ENCODE data around the gene RBM4. TPM values are rescaled to one million over a fixed set of nuclear protein-coding genes. Genes with fewer than 3 reads are reported as not detected.

The RBM4 gene
- total and polyA plus RNA-seq, 2 of the 4 experiments (the other 2 are of a cell fraction): 165 to 198 TPM

DNA sequence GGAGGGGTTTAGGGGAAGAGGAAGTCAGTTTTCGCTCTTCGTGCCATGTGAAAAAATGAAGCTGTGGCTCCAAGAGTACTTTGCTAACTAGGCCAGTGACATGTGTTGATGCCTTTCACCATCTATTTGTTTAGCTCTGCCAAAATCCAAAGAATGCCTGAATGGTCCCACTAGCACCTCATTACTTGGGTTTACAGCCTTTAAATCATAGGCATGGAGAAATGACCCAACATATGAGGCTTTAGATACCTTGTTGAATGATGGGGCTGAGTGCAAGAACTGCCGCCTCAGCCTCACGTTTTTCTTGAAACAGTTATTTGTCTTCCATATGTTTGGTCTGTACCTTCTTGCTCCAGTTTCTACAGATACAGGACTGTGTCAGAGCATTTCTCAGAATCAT is 8.3 kb downstream of the RBM4 start:
- BruUV-seq (replicated peaks): no TSS peak
- H3K27ac ChIP-seq (ENCODE audit: insufficient read depth, low read length): no peak overlapping the region
- no peak overlapping the region for H2AK5ac ChIP-seq (ENCODE audit: low read depth, low read length)
- no peak overlapping the region for H3K18ac ChIP-seq (ENCODE audit: low read depth, low read length)
- peaks cover 60% of the 10 kb centered on the region for H3K36me3 ChIP-seq (ENCODE audit: control insufficient read depth, insufficient read depth, low read length)
- H2BK20ac ChIP-seq (ENCODE audit: low read depth, low read length): no peak overlapping the region
- H3K9me3 ChIP-seq (ENCODE audit: control insufficient read depth, insufficient read depth, low read length): no peaks in the 10 kb centered on the region
- H4K8ac ChIP-seq (ENCODE audit: low read depth in 2 of 2, low read length in 2 of 2): no peak overlapping the region
- H4K91ac ChIP-seq (ENCODE audit: insufficient read depth, low read depth, low read length): no peak overlapping the region
- H3K23ac ChIP-seq (ENCODE audit: low read depth, low read length): no peak overlapping the region
- no peaks in the 10 kb centered on the region for H3K27me3 ChIP-seq (ENCODE audit: control insufficient read depth, insufficient read depth, low read length)
- CTCF ChIA-PET: no interaction called here
- no peak overlapping the region for H3K4me3 ChIP-seq (ENCODE audit: insufficient read depth, low read depth, low read length)
- H4K5ac ChIP-seq (ENCODE audit: low read depth, low read length): no peak overlapping the region
- no peak overlapping the region for H2AK9ac ChIP-seq (replicated peaks; ENCODE audit: low read depth, low read length, poor library complexity)
- peaks cover 42 to 84% of the 10 kb centered on the region in 2 experiments for H3K79me1 ChIP-seq (ENCODE audit: low read depth in 1 of 2, low read length in 2 of 2)
- no peak overlapping the region for H3K9ac ChIP-seq (ENCODE audit: low read depth, low read length)
- no peak overlapping the region for H3K56ac ChIP-seq (ENCODE audit: extremely low read depth, insufficient read depth, low read length)
- H2AFZ ChIP-seq (replicated peaks; ENCODE audit: low read length, poor library complexity): no peak overlapping the region
- in situ Hi-C loops (cut with MboI; ENCODE audit: low sequenced_read_pairs) (no loop called here), dilution Hi-C loops (cut with HindIII; ENCODE audit: low sequenced_read_pairs, unreplicated experiment) (no loop called here), intact Hi-C loops (cut with micrococcal nuclease) (no loop called here)
- TF ChIP-seq MAZ (IDR thresholded peaks at IDR 0.05; ENCODE audit: borderline replicate concordance, low read depth, low read length): no peak
- TF ChIP-seq RFX5 (IDR thresholded peaks at IDR 0.05; ENCODE audit: low read depth, low read length): no peak
- no peak for TF ChIP-seq NFE2L2 (IDR thresholded peaks at IDR 0.05; ENCODE audit: low read depth, low read length)
- TF ChIP-seq, protein P1, sequence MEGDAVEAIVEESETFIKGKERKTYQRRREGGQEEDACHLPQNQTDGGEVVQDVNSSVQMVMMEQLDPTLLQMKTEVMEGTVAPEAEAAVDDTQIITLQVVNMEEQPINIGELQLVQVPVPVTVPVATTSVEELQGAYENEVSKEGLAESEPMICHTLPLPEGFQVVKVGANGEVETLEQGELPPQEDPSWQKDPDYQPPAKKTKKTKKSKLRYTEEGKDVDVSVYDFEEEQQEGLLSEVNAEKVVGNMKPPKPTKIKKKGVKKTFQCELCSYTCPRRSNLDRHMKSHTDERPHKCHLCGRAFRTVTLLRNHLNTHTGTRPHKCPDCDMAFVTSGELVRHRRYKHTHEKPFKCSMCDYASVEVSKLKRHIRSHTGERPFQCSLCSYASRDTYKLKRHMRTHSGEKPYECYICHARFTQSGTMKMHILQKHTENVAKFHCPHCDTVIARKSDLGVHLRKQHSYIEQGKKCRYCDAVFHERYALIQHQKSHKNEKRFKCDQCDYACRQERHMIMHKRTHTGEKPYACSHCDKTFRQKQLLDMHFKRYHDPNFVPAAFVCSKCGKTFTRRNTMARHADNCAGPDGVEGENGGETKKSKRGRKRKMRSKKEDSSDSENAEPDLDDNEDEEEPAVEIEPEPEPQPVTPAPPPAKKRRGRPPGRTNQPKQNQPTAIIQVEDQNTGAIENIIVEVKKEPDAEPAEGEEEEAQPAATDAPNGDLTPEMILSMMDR (conservative IDR thresholded peaks at IDR 0.05; ENCODE audit: low read depth, low read length): no peak
- TF ChIP-seq SMC3 (IDR thresholded peaks at IDR 0.05; ENCODE audit: low read depth, low read length): no peak
- no peak for TF ChIP-seq RAD21 (IDR thresholded peaks at IDR 0.05; ENCODE audit: low read length)
- TF ChIP-seq MAFK (IDR thresholded peaks at IDR 0.05; ENCODE audit: low read depth, low read length): no peak
- no peak for TF ChIP-seq BHLHE40 (IDR thresholded peaks at IDR 0.05; ENCODE audit: low read depth, low read length)
- no peak for TF ChIP-seq CHD1 (IDR thresholded peaks at IDR 0.05; ENCODE audit: low read depth, low read length)
- TF ChIP-seq, protein P2, sequence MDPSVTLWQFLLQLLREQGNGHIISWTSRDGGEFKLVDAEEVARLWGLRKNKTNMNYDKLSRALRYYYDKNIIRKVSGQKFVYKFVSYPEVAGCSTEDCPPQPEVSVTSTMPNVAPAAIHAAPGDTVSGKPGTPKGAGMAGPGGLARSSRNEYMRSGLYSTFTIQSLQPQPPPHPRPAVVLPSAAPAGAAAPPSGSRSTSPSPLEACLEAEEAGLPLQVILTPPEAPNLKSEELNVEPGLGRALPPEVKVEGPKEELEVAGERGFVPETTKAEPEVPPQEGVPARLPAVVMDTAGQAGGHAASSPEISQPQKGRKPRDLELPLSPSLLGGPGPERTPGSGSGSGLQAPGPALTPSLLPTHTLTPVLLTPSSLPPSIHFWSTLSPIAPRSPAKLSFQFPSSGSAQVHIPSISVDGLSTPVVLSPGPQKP (IDR thresholded peaks at IDR 0.05; ENCODE audit: borderline replicate concordance, low read depth, low read length): no peak
- TF ChIP-seq, protein P3, sequence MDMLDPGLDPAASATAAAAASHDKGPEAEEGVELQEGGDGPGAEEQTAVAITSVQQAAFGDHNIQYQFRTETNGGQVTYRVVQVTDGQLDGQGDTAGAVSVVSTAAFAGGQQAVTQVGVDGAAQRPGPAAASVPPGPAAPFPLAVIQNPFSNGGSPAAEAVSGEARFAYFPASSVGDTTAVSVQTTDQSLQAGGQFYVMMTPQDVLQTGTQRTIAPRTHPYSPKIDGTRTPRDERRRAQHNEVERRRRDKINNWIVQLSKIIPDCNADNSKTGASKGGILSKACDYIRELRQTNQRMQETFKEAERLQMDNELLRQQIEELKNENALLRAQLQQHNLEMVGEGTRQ (IDR thresholded peaks at IDR 0.05; ENCODE audit: low read depth, low read length): no peak
- H3K4me2 ChIP-seq (ENCODE audit: low read depth, low read length): no peak overlapping the region
- no peak overlapping the region for H2BK120ac ChIP-seq (ENCODE audit: low read depth, low read length)
- ATAC-seq (ENCODE audit: low read depth) (no peak), DNase-seq (no peak)
- no peak overlapping the region for H2BK15ac ChIP-seq (ENCODE audit: low read depth, low read length)
- no CpG with 5 or more reads among the region's 4 CpGs for WGBS, 2 experiments (ENCODE audit: extremely low coverage in 2 of 2, insufficient read length in 1 of 2)
- peaks cover 9% of the 10 kb centered on the region for H3K4me1 ChIP-seq (ENCODE audit: control insufficient read depth, insufficient read depth, low read length)
- H4K20me1 ChIP-seq (ENCODE audit: insufficient read depth, low read length): peaks cover 90% of the 10 kb centered on the region
- POLR2A ChIA-PET (ENCODE audit: unreplicated experiment): no interaction called here
- no peak overlapping the region for H3K14ac ChIP-seq (replicated peaks; ENCODE audit: low read depth, low read length)
- no peak overlapping the region for H3K4ac ChIP-seq (ENCODE audit: low read depth, low read length)
- H3K9me1 ChIP-seq (ENCODE audit: insufficient read depth, low read length): peaks cover 18% of the 10 kb centered on the region
- H2BK5ac ChIP-seq (ENCODE audit: low read depth, low read length, poor library complexity, severe bottlenecking): no peak overlapping the region
